Measurements from ENCODE around the gene TMEM240.
"Not testable (repeated sequence)": the region's sequence is repeated elsewhere in the genome, so short reads cannot be mapped to it uniquely, and the experiment has no call there.

TMEM240 gene

GRCh38 chr1:1559066-1559465 is 18.6 kb upstream of the TMEM240 start:
- no peak for DNase-seq (ENCODE audit: low read depth)
- no peak for TF ChIP-seq CTCF (conservative IDR thresholded peaks at IDR 0.05; ENCODE audit: control insufficient read depth, insufficient read depth, low read depth, low read length)

DNA sequence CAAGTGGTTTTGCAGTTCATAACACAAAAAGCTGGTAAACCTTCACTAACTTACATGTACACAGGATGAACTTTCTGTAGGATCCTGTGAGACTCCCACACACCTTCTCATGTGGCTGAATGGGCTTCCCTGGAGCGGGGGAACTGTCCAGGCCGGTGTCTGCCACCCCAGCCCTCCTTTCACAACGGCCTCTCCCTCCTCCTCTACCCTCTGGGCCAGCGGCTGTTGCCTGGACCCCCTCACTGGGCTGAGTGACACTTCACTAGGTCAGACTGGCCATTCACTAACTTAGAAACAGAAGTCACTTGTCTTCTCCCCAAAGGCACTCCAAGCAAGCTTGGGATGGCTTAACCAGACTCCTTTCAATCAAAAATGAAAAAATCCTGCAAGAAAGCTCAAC is 18.2 kb upstream of the TMEM240 start:
- H3K4me3 ChIP-seq (ENCODE audit: control insufficient read depth, low read depth, low read length): no peak overlapping the region
- TF ChIP-seq CTCF (conservative IDR thresholded peaks at IDR 0.05; ENCODE audit: control insufficient read depth, insufficient read depth, low read depth, low read length): no peak
- DNase-seq (ENCODE audit: low read depth): no peak

More at GRCh38 chr1:1559066-1559465, 18.6 kb upstream of the TMEM240 start:
- H3K4me3 ChIP-seq (ENCODE audit: control insufficient read depth, low read depth, low read length): no peak overlapping the region

GRCh38 chr1:1557688-1558087 is 17.3 kb upstream of the TMEM240 start:
- H3K4me3 ChIP-seq (ENCODE audit: control insufficient read depth, low read depth, low read length): not testable (repeated sequence)

DNA sequence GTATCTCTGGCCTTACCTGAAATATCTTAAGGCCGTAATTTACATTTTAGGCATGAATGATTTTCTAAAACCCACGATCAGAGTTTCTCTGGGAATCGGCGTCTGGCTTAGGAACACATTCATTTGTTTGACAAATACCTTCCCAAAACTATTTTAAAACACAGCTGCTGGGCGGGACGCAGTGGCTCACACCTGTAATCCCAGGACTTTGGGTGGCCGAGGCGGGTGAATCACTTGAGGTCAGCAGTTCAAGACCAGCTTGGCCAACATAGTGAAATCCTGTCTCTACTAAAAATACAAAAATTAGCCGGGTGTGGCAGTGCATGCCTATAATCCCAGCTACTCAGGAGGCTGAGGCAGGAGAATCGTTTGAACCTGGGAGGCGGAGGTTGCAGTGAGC is 16.5 kb upstream of the TMEM240 start:
- H3K4me3 ChIP-seq (ENCODE audit: control insufficient read depth, low read depth, low read length): not testable (repeated sequence)

More at GRCh38 chr1:1557688-1558087, 17.3 kb upstream of the TMEM240 start:
- DNase-seq (ENCODE audit: low read depth): not testable (repeated sequence)

GRCh38 chr1:1556505-1556904 is 16.1 kb upstream of the TMEM240 start:
- no peak for DNase-seq (ENCODE audit: low read depth)
- no peak for TF ChIP-seq CTCF (conservative IDR thresholded peaks at IDR 0.05; ENCODE audit: control insufficient read depth, insufficient read depth, low read depth, low read length)
- no peak overlapping the region for H3K4me3 ChIP-seq (ENCODE audit: control insufficient read depth, low read depth, low read length)

More for the DNA sequence above, 16.5 kb upstream of the TMEM240 start:
- not testable (repeated sequence) for DNase-seq (ENCODE audit: low read depth)

- DNase-seq (ENCODE audit: low read depth): peak; percentile 84
Measured at GRCh38 chr1:1554926-1555915, 14.8 kb upstream of the TMEM240 start.

GRCh38 chr1:1554550-1554925 is 14.1 kb upstream of the TMEM240 start:
- no peak for DNase-seq (ENCODE audit: low read depth)
- H3K4me3 ChIP-seq (ENCODE audit: control insufficient read depth, low read depth, low read length): no peak overlapping the region
- no peak for TF ChIP-seq CTCF (conservative IDR thresholded peaks at IDR 0.05; ENCODE audit: control insufficient read depth, insufficient read depth, low read depth, low read length)

More at GRCh38 chr1:1554926-1555915, 14.8 kb upstream of the TMEM240 start:
- TF ChIP-seq CTCF (conservative IDR thresholded peaks at IDR 0.05; ENCODE audit: control insufficient read depth, insufficient read depth, low read depth, low read length): no peak
- H3K4me3 ChIP-seq (ENCODE audit: control insufficient read depth, low read depth, low read length): no peak overlapping the region

Data from fibroblast of mammary gland (primary cell).